Muscle of arm (tissue), 12 donors: ENCODE results near the gene MCUR1. TPM values are rescaled to one million over a fixed set of nuclear protein-coding genes. Genes with fewer than 3 reads are reported as not detected.
"Not testable (repeated sequence)": the region's sequence is repeated elsewhere in the genome, so short reads cannot be mapped to it uniquely, and the experiment has no call there.

ENCODE experiments used
- DNase-seq: peaks from one replicate; pipeline ENCODE4 v3.0.0-alpha.2; 2013
- polyA plus RNA-seq, 12 donors: library from polyadenylated mRNA; unstranded; fragments of 120-200 nt; gene quantifications; one replicate each; pipeline ENCODE4 v1.2.1, GENCODE V29; 2013; ENCODE audit not compliant: insufficient read length in 12 of 12

Gene MCUR1
- polyA plus RNA-seq, 12 donors: 14.5 to 47.2 (median 34.2) TPM; not detected in 1

GRCh38 chr6:13832778-13833177 is 18.4 kb upstream of the MCUR1 start:
- no peak for DNase-seq

GRCh38 chr6:13831615-13832014 is 17.3 kb upstream of the MCUR1 start:
- DNase-seq: no peak

GRCh38 chr6:13830803-13831202 is 16.4 kb upstream of the MCUR1 start:
- DNase-seq: no peak

GRCh38 chr6:13829419-13829818 is 15.1 kb upstream of the MCUR1 start:
- not testable (repeated sequence) for DNase-seq

- not testable (repeated sequence) for DNase-seq
Observed at GRCh38 chr6:13828656-13829301, 14.4 kb upstream of the MCUR1 start.

- no peak for DNase-seq
Observed at GRCh38 chr6:13827032-13827431, 12.7 kb upstream of the MCUR1 start.

- no peak for DNase-seq
Observed at GRCh38 chr6:13825871-13826270, 11.5 kb upstream of the MCUR1 start.

GRCh38 chr6:13818341-13818740 is 4.0 kb upstream of the MCUR1 start:
- no peak for DNase-seq

GRCh38 chr6:13814938-13815575 is 700 bp upstream of the MCUR1 start:
- no peak for DNase-seq

- DNase-seq: peak; percentile 65
Observed at GRCh38 chr6:13813621-13814175, 659 bp downstream of the MCUR1 start.

- no peak for DNase-seq
Observed at GRCh38 chr6:13813026-13813425, 1.3 kb downstream of the MCUR1 start.

- no peak for DNase-seq
Observed at GRCh38 chr6:13812359-13812642, 2.1 kb downstream of the MCUR1 start.

GRCh38 chr6:13811627-13812358 is 2.6 kb downstream of the MCUR1 start:
- DNase-seq: no peak

- no peak for DNase-seq
Observed at GRCh38 chr6:13810688-13811446, 3.5 kb downstream of the MCUR1 start.

GRCh38 chr6:13808801-13809200 is 5.6 kb downstream of the MCUR1 start:
- no peak for DNase-seq

GRCh38 chr6:13807696-13808095 is 6.7 kb downstream of the MCUR1 start:
- DNase-seq: no peak

- no peak for DNase-seq
Observed at GRCh38 chr6:13803581-13803980, 10.8 kb downstream of the MCUR1 start.

GRCh38 chr6:13800615-13801014 is 13.7 kb downstream of the MCUR1 start:
- DNase-seq: no peak

GRCh38 chr6:13796781-13797180 is 17.6 kb downstream of the MCUR1 start:
- DNase-seq: no peak

- DNase-seq: peak; percentile 84
Observed at GRCh38 chr6:13795041-13795750, 19.2 kb downstream of the MCUR1 start.

GRCh38 chr6:13794184-13794583 is 20.2 kb downstream of the MCUR1 start:
- no peak for DNase-seq

- no peak for DNase-seq
Observed at GRCh38 chr6:13789746-13790145, 24.6 kb downstream of the MCUR1 start.
